ENCODE measurements around the gene ABCA4. TPM values are rescaled to one million over a fixed set of nuclear protein-coding genes. Genes with fewer than 3 reads are reported as not detected.

The ABCA4 gene
- total RNA-seq, 1 experiment from 2014 or later: 0.09 TPM

- ATAC-seq (no peak), DNase-seq (ENCODE audit: low spot score) (no peak)
- CTCF ChIA-PET: interaction anchor here (1.5 to 9.0 kb wide), 5 partner anchors 12 to 272 kb away, joined by 3 to 190 read pairs (median 9); partner anchors contain the start of gene ARHGAP29
- no peak overlapping the region for H3K27ac Mint-ChIP-seq
- H3K4me1 Mint-ChIP-seq: peaks cover 20% of the 10 kb centered on the region
- no peak overlapping the region for H3K4me3 Mint-ChIP-seq
- H3K27me3 Mint-ChIP-seq (ENCODE audit: low read depth): peaks cover 30% of the 10 kb centered on the region
- H3K36me3 Mint-ChIP-seq: no peaks in the 10 kb centered on the region
- H3K9me3 Mint-ChIP-seq: no peaks in the 10 kb centered on the region
- TF ChIP-seq SMAD3 (CRISPR knock-in tag; IDR thresholded peaks at IDR 0.05; ENCODE audit: borderline replicate concordance) (no peak), ZNF263 (CRISPR knock-in tag; IDR thresholded peaks at IDR 0.05; ENCODE audit: low read depth) (no peak), ZNF396 (CRISPR knock-in tag; IDR thresholded peaks at IDR 0.05; ENCODE audit: borderline replicate concordance) (no peak), CBFB (CRISPR knock-in tag; IDR thresholded peaks at IDR 0.05; ENCODE audit: low read depth) (no peak), SP1 (CRISPR knock-in tag; conservative IDR thresholded peaks at IDR 0.05) (no peak), TEAD1 (CRISPR knock-in tag; IDR thresholded peaks at IDR 0.05) (no peak), GRHL2 (CRISPR knock-in tag; IDR thresholded peaks at IDR 0.05; ENCODE audit: insufficient replicate concordance, severe bottlenecking) (no peak), NFATC4 (CRISPR knock-in tag; IDR thresholded peaks at IDR 0.05) (no peak), ELF4 (CRISPR knock-in tag; IDR thresholded peaks at IDR 0.05; ENCODE audit: low read depth) (no peak), IRF2 (CRISPR knock-in tag; IDR thresholded peaks at IDR 0.05; ENCODE audit: borderline replicate concordance, low read depth) (no peak)
- POLR2A ChIA-PET: no interaction called here
Observed at GRCh38 chr1:94060720-94061119, 60.2 kb downstream of the ABCA4 start.

GRCh38 chr1:94058766-94059165, 62.2 kb downstream of the ABCA4 start:
- POLR2A ChIA-PET: no interaction called here
- no peak overlapping the region for H3K4me3 Mint-ChIP-seq
- H3K9me3 Mint-ChIP-seq: peaks cover 4% of the 10 kb centered on the region; the same call in 1 of the 2 replicates
- no peak overlapping the region for H3K27ac Mint-ChIP-seq
- ATAC-seq (no peak), DNase-seq (ENCODE audit: low spot score) (no peak)
- H3K36me3 Mint-ChIP-seq: no peaks in the 10 kb centered on the region
- H3K4me1 Mint-ChIP-seq: peaks cover 37% of the 10 kb centered on the region
- TF ChIP-seq ZBTB43 (CRISPR knock-in tag; IDR thresholded peaks at IDR 0.05) (no peak), ZNF396 (CRISPR knock-in tag; IDR thresholded peaks at IDR 0.05; ENCODE audit: borderline replicate concordance) (no peak), MAX (CRISPR knock-in tag; IDR thresholded peaks at IDR 0.05) (no peak), MLX (CRISPR knock-in tag; IDR thresholded peaks at IDR 0.05) (no peak), TP53 (CRISPR knock-in tag; IDR thresholded peaks at IDR 0.05) (no peak), ZNF121 (CRISPR knock-in tag; IDR thresholded peaks at IDR 0.05) (no peak), ZNF219 (CRISPR knock-in tag; IDR thresholded peaks at IDR 0.05; ENCODE audit: borderline replicate concordance) (no peak), SOX15 (CRISPR knock-in tag; IDR thresholded peaks at IDR 0.05) (no peak), PRRX2 (CRISPR knock-in tag; IDR thresholded peaks at IDR 0.05) (no peak), ZNF532 (CRISPR knock-in tag; IDR thresholded peaks at IDR 0.05; ENCODE audit: borderline replicate concordance) (no peak), USF2 (CRISPR knock-in tag; IDR thresholded peaks at IDR 0.05) (no peak), ZNF425 (CRISPR knock-in tag; conservative IDR thresholded peaks at IDR 0.05) (no peak), CTCF (IDR thresholded peaks at IDR 0.05) (no peak), ZNF671 (CRISPR knock-in tag; IDR thresholded peaks at IDR 0.05) (no peak), E2F5 (CRISPR knock-in tag; IDR thresholded peaks at IDR 0.05) (no peak)
- peaks cover 19% of the 10 kb centered on the region for H3K27me3 Mint-ChIP-seq (ENCODE audit: low read depth)
- CTCF ChIA-PET: interaction anchor here (1.4 to 9.0 kb wide), 5 partner anchors 14 to 405 kb away, joined by 4 to 190 read pairs (median 10); partner anchors contain the start of gene ARHGAP29

All from WTC11 (cell line).